Osteocyte (in vitro differentiated cells): Measurements from ENCODE around the gene FNTB. TPM values are rescaled to one million over a fixed set of nuclear protein-coding genes. Genes with fewer than 3 reads are reported as not detected.

ENCODE experiments used
- DNase-seq: peaks from one replicate; pipeline ENCODE4 v3.0.0; 2021; ENCODE audit warnings: mixed read lengths; ENCODE audit not compliant: unreplicated experiment; ENCODE audit errors: extremely low spot score
- H3K27ac Mint-ChIP-seq: one replicate; pipeline ENCODE4 v1.8.0; 2021; ENCODE audit warnings: mild to moderate bottlenecking, mixed read lengths; ENCODE audit not compliant: unreplicated experiment
- H3K27me3 Mint-ChIP-seq: one replicate; pipeline ENCODE4 v1.8.0; 2021; ENCODE audit warnings: mixed read lengths; ENCODE audit not compliant: unreplicated experiment
- H3K36me3 Mint-ChIP-seq: one replicate; pipeline ENCODE4 v1.8.0; 2021; ENCODE audit warnings: mixed read lengths; ENCODE audit not compliant: unreplicated experiment
- H3K4me1 Mint-ChIP-seq: one replicate; pipeline ENCODE4 v1.8.0; 2021; ENCODE audit warnings: mixed read lengths; ENCODE audit not compliant: unreplicated experiment
- H3K4me3 Mint-ChIP-seq: one replicate; pipeline ENCODE4 v1.8.0; 2021; ENCODE audit warnings: mild to moderate bottlenecking, moderate library complexity, mixed read lengths; ENCODE audit not compliant: unreplicated experiment
- H3K9me3 Mint-ChIP-seq: one replicate; pipeline ENCODE4 v1.8.0; 2021; ENCODE audit warnings: mixed read lengths; ENCODE audit not compliant: unreplicated experiment
- total RNA-seq: library from RNA; stranded (reverse); gene quantifications from 2 replicates; pipeline ENCODE4 v1.2.1, GENCODE V29; 2021
- TF ChIP-seq, protein P1 (sequence below): fragments of 200-600 bp; sonication (generic); IDR thresholded peaks from 2 replicates; pipeline ENCODE4 v1.5.0; 2021; ENCODE audit warnings: antibody characterized with exemption, mild to moderate bottlenecking, moderate library complexity

Gene FNTB
- total RNA-seq, 1 donor from 2014 or later = 23.2 TPM

DNA sequence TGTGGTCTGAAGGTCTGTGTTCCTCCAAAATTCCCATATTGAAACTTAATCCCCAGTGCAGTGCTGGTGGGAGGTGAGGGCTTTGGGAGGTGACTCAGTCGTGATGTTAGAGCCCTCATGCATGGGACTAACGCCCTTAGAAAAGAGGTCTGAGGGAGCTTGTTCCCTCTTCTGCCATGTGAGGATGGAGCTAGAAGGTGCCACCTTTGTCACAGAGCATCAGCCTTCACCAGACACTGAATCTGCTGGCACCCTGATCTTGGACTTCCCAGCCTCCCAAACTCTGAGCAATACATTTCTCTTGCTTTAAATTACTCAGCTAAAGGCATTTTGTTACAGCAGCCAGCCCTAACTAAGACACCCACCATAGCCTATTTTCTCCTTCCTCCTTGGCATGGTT, 28.5 kb upstream of the FNTB start:
- H3K27ac Mint-ChIP-seq = no peak overlapping the region
- peaks cover 2% of the 10 kb centered on the region for H3K36me3 Mint-ChIP-seq
- no peak overlapping the region for H3K4me3 Mint-ChIP-seq
- no peaks in the 10 kb centered on the region for H3K27me3 Mint-ChIP-seq
- no peak for DNase-seq
- no peaks in the 10 kb centered on the region for H3K9me3 Mint-ChIP-seq
- H3K4me1 Mint-ChIP-seq = peaks cover 2% of the 10 kb centered on the region
- TF ChIP-seq, protein P1, sequence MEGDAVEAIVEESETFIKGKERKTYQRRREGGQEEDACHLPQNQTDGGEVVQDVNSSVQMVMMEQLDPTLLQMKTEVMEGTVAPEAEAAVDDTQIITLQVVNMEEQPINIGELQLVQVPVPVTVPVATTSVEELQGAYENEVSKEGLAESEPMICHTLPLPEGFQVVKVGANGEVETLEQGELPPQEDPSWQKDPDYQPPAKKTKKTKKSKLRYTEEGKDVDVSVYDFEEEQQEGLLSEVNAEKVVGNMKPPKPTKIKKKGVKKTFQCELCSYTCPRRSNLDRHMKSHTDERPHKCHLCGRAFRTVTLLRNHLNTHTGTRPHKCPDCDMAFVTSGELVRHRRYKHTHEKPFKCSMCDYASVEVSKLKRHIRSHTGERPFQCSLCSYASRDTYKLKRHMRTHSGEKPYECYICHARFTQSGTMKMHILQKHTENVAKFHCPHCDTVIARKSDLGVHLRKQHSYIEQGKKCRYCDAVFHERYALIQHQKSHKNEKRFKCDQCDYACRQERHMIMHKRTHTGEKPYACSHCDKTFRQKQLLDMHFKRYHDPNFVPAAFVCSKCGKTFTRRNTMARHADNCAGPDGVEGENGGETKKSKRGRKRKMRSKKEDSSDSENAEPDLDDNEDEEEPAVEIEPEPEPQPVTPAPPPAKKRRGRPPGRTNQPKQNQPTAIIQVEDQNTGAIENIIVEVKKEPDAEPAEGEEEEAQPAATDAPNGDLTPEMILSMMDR = no peak

DNA sequence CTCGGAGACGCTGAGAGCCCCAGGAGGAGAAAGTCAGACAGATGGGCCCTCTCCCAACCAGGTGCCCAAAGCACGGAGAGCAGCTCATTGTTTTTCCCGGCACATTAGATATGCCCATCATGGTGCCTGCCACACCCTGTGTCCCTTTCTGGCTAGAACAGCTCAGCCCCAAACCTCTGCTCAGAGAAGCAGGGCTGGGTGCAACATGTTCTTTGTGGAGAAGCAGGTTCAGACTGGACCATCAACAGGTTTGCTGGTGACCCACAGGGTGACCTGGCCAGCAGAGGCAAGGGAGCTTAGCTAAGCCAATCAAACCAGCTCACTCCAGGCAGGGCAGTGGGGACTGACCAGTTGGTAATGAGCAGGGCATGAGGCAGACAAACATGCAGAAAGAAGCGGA, 28.0 kb upstream of the FNTB start:
- Mint-ChIP-seq H3K36me3 (peaks cover 2% of the 10 kb centered on the region), H3K27me3 (no peaks in the 10 kb centered on the region), H3K4me1 (peaks cover 3% of the 10 kb centered on the region), H3K4me3 (no peak overlapping the region), H3K27ac (no peak overlapping the region), H3K9me3 (no peaks in the 10 kb centered on the region)
- no peak for DNase-seq
- TF ChIP-seq, protein P1 = no peak

DNA sequence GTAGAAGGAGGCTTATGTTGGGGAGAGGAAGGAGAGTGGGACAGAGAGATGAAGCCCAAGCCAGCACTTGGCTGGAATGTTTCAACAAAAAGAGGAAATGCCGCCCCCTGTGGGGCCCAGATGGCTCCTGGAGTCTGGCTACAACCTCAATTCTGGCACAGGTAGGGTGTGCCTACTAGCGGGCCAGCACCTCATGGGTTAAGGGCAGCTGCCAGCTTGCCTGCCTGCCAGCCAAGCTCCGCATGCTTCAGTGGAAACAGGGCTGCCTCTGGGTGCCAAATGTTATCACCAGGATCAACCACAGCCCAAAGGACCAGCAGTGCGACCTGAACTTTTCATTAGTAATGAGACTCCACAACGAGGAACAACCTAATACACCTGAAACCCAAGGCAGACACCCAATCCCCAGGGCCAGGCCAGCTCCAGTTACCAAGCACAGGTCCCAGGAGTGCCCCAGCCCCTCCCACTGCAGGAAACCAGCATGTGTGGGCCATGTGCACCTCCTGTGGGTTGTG, 25.9 kb upstream of the FNTB start:
- Mint-ChIP-seq H3K27me3 (no peaks in the 10 kb centered on the region), H3K27ac (no peak overlapping the region), H3K36me3 (peaks cover 2% of the 10 kb centered on the region), H3K9me3 (no peaks in the 10 kb centered on the region), H3K4me1 (peaks cover 6% of the 10 kb centered on the region), H3K4me3 (no peak overlapping the region)
- DNase-seq = no peak
- TF ChIP-seq, protein P1 = no peak

- Mint-ChIP-seq H3K27ac (no peak overlapping the region), H3K4me3 (no peak overlapping the region), H3K27me3 (no peaks in the 10 kb centered on the region), H3K9me3 (no peaks in the 10 kb centered on the region), H3K4me1 (peaks cover 14% of the 10 kb centered on the region), H3K36me3 (peaks cover 2% of the 10 kb centered on the region)
- TF ChIP-seq, protein P1 = no peak
- no peak for DNase-seq
Observed at GRCh38 chr14:64963611-64964010, 23.1 kb upstream of the FNTB start.

DNA sequence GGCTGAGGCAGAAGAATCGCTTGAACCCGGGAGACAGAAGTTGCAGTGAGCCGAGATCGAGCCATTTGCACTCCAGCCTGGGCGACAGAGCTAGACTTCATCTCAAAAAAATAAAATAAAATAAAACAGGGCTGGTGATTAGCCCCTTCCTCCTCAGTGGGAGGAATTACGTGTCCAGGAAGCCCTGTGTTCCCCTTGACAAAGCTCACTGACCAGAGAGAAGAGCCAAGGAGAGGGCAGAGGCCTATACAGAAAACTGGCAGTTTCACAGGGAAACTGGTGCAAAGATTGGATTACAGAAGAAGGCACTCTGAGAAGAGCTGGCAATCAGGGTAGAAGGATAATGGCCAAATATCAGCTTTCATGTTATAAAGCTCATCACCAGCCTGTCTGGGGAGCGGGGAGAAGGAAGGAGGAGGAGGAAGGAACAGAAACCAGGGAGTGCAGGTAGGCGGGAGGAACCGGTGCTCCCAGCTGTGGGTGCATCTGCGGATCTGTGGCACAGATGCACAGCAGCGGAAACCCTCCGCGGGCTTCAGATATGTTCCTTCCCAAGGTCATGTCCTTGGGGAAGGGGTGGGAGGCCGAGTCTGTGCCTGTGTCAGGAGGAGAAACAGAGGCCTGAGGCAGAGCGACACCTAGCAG, 21.2 kb upstream of the FNTB start:
- Mint-ChIP-seq H3K4me1 (peaks cover 27% of the 10 kb centered on the region), H3K36me3 (peaks cover 1% of the 10 kb centered on the region), H3K27ac (no peak overlapping the region), H3K27me3 (no peaks in the 10 kb centered on the region), H3K4me3 (no peak overlapping the region), H3K9me3 (no peaks in the 10 kb centered on the region)
- TF ChIP-seq, protein P1 = no peak
- DNase-seq = no peak
